ENCODE measurements around the gene PLEKHG4. TPM values are rescaled to one million over a fixed set of nuclear protein-coding genes. Genes with fewer than 3 reads are reported as not detected.

The PLEKHG4 gene
- total and polyA plus RNA-seq, 12 donors: 4.1 to 48.7 (median 11.2) TPM

DNA sequence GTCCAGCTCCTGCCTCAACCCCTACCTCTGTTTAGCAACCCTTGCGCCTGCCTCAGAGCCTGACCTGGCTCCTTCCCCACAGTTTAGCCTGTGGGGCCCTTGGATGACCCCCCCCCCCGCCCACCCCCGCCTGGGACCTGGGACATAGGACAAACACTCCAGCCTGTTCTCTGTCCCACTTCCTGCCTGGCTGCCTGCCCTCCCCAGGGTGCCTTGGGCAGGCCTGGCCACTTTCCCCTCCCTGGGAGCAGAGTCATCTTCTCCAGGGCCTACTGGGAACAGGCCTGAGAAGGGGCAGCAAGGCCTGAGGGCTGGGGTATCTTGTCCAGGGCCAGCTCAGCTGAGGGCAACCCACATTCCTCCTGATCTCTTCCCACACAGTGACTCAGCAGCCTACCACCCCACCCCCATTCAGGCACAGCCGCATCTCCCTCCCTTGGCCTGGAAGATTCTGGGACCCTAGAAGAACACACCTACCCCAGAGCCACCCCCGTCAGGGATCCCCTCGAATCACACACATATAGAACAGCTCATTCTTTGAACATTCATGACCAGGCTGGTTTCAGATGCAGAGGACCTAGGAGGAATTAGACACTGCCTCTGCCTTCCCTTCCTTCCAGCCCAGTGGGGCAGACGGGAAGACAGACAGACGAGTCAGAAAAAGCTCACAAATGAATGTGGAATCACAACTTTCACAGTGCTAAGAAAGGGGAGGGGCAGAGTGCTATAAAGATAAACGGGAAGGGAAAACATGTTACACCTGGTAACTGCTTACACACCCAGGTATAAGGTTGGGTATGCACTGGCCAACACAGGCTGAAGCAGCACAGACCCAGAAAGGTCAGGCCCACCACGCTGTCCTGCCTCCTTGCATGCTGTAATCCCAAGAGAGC lies 38.1 kb upstream of the PLEKHG4 start:
- Histone ChIP-seq H3K9me3 (replicated peaks in 1 of 3) (no peaks in the 10 kb centered on the region), H3K27me3 (no peaks in the 10 kb centered on the region), H3K36me3 (replicated peaks in 1 of 2) (peaks cover 0 to 32% of the 10 kb centered on the region in 2 donors), H3K4me3 (no peak overlapping the region), H3K27ac (peak overlapping the region; percentile 2 to 94 (median 75)), H3K4me1 (replicated peaks in 1 of 2) (peaks cover 57 to 60% of the 10 kb centered on the region in 2 donors)
- WGBS, 4 donors: 30 to 38% (median 34%) methylated on average over 8 to 10 of the region's 10 CpGs
- TF ChIP-seq, protein P1, sequence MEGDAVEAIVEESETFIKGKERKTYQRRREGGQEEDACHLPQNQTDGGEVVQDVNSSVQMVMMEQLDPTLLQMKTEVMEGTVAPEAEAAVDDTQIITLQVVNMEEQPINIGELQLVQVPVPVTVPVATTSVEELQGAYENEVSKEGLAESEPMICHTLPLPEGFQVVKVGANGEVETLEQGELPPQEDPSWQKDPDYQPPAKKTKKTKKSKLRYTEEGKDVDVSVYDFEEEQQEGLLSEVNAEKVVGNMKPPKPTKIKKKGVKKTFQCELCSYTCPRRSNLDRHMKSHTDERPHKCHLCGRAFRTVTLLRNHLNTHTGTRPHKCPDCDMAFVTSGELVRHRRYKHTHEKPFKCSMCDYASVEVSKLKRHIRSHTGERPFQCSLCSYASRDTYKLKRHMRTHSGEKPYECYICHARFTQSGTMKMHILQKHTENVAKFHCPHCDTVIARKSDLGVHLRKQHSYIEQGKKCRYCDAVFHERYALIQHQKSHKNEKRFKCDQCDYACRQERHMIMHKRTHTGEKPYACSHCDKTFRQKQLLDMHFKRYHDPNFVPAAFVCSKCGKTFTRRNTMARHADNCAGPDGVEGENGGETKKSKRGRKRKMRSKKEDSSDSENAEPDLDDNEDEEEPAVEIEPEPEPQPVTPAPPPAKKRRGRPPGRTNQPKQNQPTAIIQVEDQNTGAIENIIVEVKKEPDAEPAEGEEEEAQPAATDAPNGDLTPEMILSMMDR (IDR thresholded peaks at IDR 0.05): no peak
- TF ChIP-seq POLR2A (IDR thresholded peaks at IDR 0.05): no peak
- intact Hi-C loops (cut with DNase I): no loop called here
- peak; percentile 67 to 90 (median 82) for DNase-seq

DNA sequence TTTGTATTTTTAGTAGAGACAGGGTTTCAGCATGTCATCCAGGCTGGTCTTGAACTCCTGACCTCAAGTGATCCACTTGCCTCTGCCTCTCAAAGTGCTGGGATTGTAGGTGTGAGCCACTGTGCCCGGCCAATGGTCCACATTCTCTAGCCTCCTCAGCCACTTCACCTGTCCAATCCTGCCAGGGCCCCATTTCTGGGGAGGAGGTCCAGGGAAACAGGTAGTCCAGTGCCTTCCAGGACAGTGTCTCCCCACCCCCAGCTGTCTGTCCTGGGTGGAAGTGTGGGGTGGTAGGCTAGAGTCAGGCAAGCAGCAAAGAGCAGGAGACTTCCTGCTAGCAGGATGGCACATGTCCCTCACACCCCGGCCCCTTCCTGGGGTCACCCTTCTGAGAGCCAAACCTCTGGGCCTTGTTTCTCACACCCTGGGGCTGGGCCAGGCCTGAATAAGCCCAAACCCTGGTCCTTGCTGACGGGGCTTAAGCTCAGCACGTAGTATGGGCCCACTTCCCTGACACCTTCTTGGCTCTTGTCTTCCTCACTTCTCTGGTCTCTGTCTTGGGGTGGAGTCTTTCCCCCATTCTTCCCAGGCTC lies 37.1 kb upstream of the PLEKHG4 start:
- Histone ChIP-seq H3K4me1 (replicated peaks in 1 of 2) (peaks cover 57 to 60% of the 10 kb centered on the region in 2 donors), H3K27ac (peak overlapping the region in 3 of 5 donors; percentile 73 to 94 (median 91)), H3K27me3 (no peaks in the 10 kb centered on the region), H3K36me3 (replicated peaks in 1 of 2) (peaks cover 0 to 22% of the 10 kb centered on the region in 2 donors), H3K4me3 (no peak overlapping the region), H3K9me3 (replicated peaks in 1 of 3) (no peaks in the 10 kb centered on the region)
- DNase-seq: peak in 2 of 7 donors; percentile 16 to 18
- WGBS, 4 donors: 60 to 88% (median 80%) methylated on average over 3 to 4 of the region's 4 CpGs
- TF ChIP-seq POLR2A (IDR thresholded peaks at IDR 0.05): no peak
- TF ChIP-seq, protein P1 (IDR thresholded peaks at IDR 0.05): no peak
- intact Hi-C loops (cut with DNase I): no loop called here

DNA sequence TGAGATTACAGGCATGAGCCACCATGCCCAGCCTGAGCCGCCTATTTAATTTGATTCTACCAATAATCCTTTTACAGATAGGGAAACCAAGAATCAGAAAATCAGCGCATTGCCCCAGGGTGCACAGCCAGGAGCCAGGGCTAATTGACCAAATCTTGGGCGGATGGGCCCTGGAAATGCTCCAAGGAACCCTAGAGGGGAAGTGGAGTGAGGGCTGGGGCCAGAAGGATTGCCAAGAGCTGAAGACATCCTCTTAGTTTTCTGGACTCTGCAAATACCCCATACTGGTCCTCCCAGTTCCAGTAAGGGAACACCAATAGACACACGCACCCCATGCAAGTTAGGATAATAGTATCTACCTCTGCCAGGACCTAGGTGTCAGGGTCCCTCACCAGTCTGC lies 35.9 kb upstream of the PLEKHG4 start:
- peak in 6 of 7 donors; percentile 41 to 66 (median 58) for DNase-seq
- H3K36me3 ChIP-seq (replicated peaks in 1 of 2): peaks cover 0 to 10% of the 10 kb centered on the region in 2 donors
- no peaks in the 10 kb centered on the region for H3K27me3 ChIP-seq
- H3K4me1 ChIP-seq (replicated peaks in 1 of 2): peaks cover 63 to 70% of the 10 kb centered on the region in 2 donors
- no peak overlapping the region for H3K4me3 ChIP-seq
- WGBS, 4 donors: 64 to 72% (median 65%) methylated on average over 4 of the region's 4 CpGs
- peak overlapping the region; percentile 64 to 94 (median 85) for H3K27ac ChIP-seq
- intact Hi-C loops (cut with DNase I): no loop called here
- H3K9me3 ChIP-seq (replicated peaks in 1 of 3): no peaks in the 10 kb centered on the region
- TF ChIP-seq POLR2A (IDR thresholded peaks at IDR 0.05): no peak
- TF ChIP-seq, protein P1 (IDR thresholded peaks at IDR 0.05): no peak
